Lower leg skin (tissue), 3 donors: ENCODE data around the gene DNAI1.
"Not testable (repeated sequence)": the region's sequence is repeated elsewhere in the genome, so short reads cannot be mapped to it uniquely, and the experiment has no call there.

Source experiments
- POLR2A ChIP-seq, 2 donors: fragments of 450-650 bp; IDR thresholded peaks; one replicate each; pipeline ENCODE4 v1.6.1; 2016 to 2017; ENCODE audit warnings: antibody characterized with exemption in 2 of 2, mild to moderate bottlenecking in 1 of 2, moderate library complexity in 1 of 2
- TF ChIP-seq, protein P1 (sequence below), 3 donors: fragments of 450-650 bp; IDR thresholded peaks; one replicate each; pipeline ENCODE4 v1.5.1; 2016; ENCODE audit warnings: antibody characterized with exemption in 3 of 3, mild to moderate bottlenecking in 3 of 3, moderate library complexity in 2 of 3

DNA sequence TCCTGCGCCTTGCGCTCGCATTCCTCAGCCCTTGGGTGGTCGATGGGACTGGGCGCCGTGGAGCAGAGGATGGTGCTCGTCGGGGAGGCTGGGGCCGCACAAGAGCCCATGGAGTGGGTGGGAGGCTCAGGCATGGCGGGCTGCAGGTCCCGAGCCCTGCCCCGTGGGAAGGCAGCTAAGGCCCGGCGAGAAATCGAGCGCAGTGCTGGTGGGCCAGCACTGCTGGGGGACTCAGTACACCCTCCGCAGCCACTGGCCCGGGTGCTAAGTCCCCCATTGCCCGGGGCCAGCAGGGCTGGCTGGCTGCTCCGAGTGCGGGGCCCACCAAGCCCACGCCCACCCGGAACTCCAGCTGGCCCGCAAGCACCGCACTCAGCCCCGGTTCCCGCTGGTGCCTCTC lies 24.1 kb downstream of the DNAI1 start:
- TF ChIP-seq, protein P1, sequence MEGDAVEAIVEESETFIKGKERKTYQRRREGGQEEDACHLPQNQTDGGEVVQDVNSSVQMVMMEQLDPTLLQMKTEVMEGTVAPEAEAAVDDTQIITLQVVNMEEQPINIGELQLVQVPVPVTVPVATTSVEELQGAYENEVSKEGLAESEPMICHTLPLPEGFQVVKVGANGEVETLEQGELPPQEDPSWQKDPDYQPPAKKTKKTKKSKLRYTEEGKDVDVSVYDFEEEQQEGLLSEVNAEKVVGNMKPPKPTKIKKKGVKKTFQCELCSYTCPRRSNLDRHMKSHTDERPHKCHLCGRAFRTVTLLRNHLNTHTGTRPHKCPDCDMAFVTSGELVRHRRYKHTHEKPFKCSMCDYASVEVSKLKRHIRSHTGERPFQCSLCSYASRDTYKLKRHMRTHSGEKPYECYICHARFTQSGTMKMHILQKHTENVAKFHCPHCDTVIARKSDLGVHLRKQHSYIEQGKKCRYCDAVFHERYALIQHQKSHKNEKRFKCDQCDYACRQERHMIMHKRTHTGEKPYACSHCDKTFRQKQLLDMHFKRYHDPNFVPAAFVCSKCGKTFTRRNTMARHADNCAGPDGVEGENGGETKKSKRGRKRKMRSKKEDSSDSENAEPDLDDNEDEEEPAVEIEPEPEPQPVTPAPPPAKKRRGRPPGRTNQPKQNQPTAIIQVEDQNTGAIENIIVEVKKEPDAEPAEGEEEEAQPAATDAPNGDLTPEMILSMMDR (IDR thresholded peaks at IDR 0.05), result not testable (repeated sequence)
- TF ChIP-seq POLR2A (IDR thresholded peaks at IDR 0.05), result not testable (repeated sequence)
